Lower leg skin (tissue), 4 donors: ENCODE results near the gene ARHGAP15. TPM values are rescaled to one million over a fixed set of nuclear protein-coding genes. Genes with fewer than 3 reads are reported as not detected.

Source experiments
- DNase-seq, 2 donors: peaks; one replicate each; pipeline ENCODE4 v3.0.0-alpha.2; 2019; ENCODE audit warnings: low spot score in 2 of 2
- H3K4me3 ChIP-seq: fragments of 200-600 bp; sonication (generic); 2 replicates; pipeline ENCODE4 v1.5.1; 2017; ENCODE audit warnings: mild to moderate bottlenecking, low read depth; ENCODE audit not compliant: poor library complexity, severe bottlenecking
- CTCF ChIP-seq, 3 donors: fragments of 450-650 bp; IDR thresholded peaks; one replicate each; pipeline ENCODE4 v1.5.1; 2016; ENCODE audit warnings: antibody characterized with exemption in 3 of 3, mild to moderate bottlenecking in 3 of 3, moderate library complexity in 2 of 3
- POLR2A ChIP-seq, 2 donors: fragments of 450-650 bp; IDR thresholded peaks; one replicate each; pipeline ENCODE4 v1.6.1; 2016 to 2017; ENCODE audit warnings: antibody characterized with exemption in 2 of 2, mild to moderate bottlenecking in 1 of 2, moderate library complexity in 1 of 2
- WGBS, 2 donors: methylation state at CpG; one replicate each; pipeline ENCODE4 v1.1.5; 2018; 5-methylcytosine and 5-hydroxymethylcytosine counted together
- intact Hi-C: fragments of 100-400 bp; cut with DNase I; formaldehyde crosslinking; loops from one replicate; pipeline ENCODE4 v1.15.0; 2023; ENCODE audit warnings: low total_unique reads
- total RNA-seq, 4 donors: library from RNA; depleted of rRNA; stranded (reverse); fragments of >200 nt; gene quantifications; one replicate each; pipeline ENCODE4 v1.1.0, GENCODE V29; 2016

The ARHGAP15 gene
- total RNA-seq, 4 donors from 2014 or later, result 1.1 to 4.6 (median 2.4) TPM

GRCh38 chr2:143294068-143294467, 164.8 kb downstream of the ARHGAP15 start:
- no peak overlapping the region for H3K4me3 ChIP-seq
- no peak for TF ChIP-seq CTCF (IDR thresholded peaks at IDR 0.05)
- no peak for TF ChIP-seq POLR2A (IDR thresholded peaks at IDR 0.05)
- 89% methylated on average over 1 of the region's 1 CpG for WGBS, 2 donors
- DNase-seq, result no peak
- intact Hi-C loops, result no loop called here

- 83 to 86% methylated on average over 3 of the region's 3 CpGs for WGBS, 2 donors
- intact Hi-C loops, result no loop called here
- TF ChIP-seq POLR2A (IDR thresholded peaks at IDR 0.05), result no peak
- no peak for TF ChIP-seq CTCF (IDR thresholded peaks at IDR 0.05)
- no peak for DNase-seq
- H3K4me3 ChIP-seq, result no peak overlapping the region
Observed at GRCh38 chr2:143296089-143296488, 166.9 kb downstream of the ARHGAP15 start.

- no peak overlapping the region for H3K4me3 ChIP-seq
- TF ChIP-seq POLR2A (IDR thresholded peaks at IDR 0.05) (no peak), CTCF (IDR thresholded peaks at IDR 0.05) (no peak)
- intact Hi-C loops, result no loop called here
- no peak for DNase-seq
Observed at GRCh38 chr2:143297182-143297581, 168.0 kb downstream of the ARHGAP15 start.

GRCh38 chr2:143300536-143300935, 171.3 kb downstream of the ARHGAP15 start:
- TF ChIP-seq POLR2A (IDR thresholded peaks at IDR 0.05), result no peak
- no peak for TF ChIP-seq CTCF (IDR thresholded peaks at IDR 0.05)
- H3K4me3 ChIP-seq, result no peak overlapping the region
- DNase-seq, result no peak
- intact Hi-C loops, result no loop called here

GRCh38 chr2:143311426-143311825, 182.2 kb downstream of the ARHGAP15 start:
- TF ChIP-seq CTCF (IDR thresholded peaks at IDR 0.05) (no peak), POLR2A (IDR thresholded peaks at IDR 0.05) (no peak)
- WGBS, 2 donors, result 75 to 80% methylated on average over 2 of the region's 2 CpGs
- intact Hi-C loops, result no loop called here
- DNase-seq, result no peak
- H3K4me3 ChIP-seq, result no peak overlapping the region

- H3K4me3 ChIP-seq, result no peak overlapping the region
- WGBS, 2 donors, result 44 to 61% methylated on average over 4 of the region's 4 CpGs
- intact Hi-C loops, result no loop called here
- DNase-seq, result no peak
- TF ChIP-seq CTCF (IDR thresholded peaks at IDR 0.05), result no peak
- TF ChIP-seq POLR2A (IDR thresholded peaks at IDR 0.05), result no peak
Observed at GRCh38 chr2:143312441-143312840, 183.2 kb downstream of the ARHGAP15 start.
